GM21447 (cell line): ENCODE measurements around the gene PLVAP.

ENCODE experiments used
- ATAC-seq: cut with Tn5 transposase; IDR thresholded peaks from one replicate; pipeline ENCODE4 v1.9.1; 2021; ENCODE audit not compliant: unreplicated experiment

Gene PLVAP

GRCh38 chr19:17323300-17323963, 53.7 kb downstream of the PLVAP start:
- no peak for ATAC-seq

GRCh38 chr19:17322854-17323253, 54.3 kb downstream of the PLVAP start:
- ATAC-seq = no peak

- ATAC-seq = no peak
Observed at GRCh38 chr19:17321655-17322489, 55.3 kb downstream of the PLVAP start.

GRCh38 chr19:17320435-17320834, 56.7 kb downstream of the PLVAP start:
- no peak for ATAC-seq

GRCh38 chr19:17319473-17320238, 57.5 kb downstream of the PLVAP start:
- ATAC-seq = no peak

- no peak for ATAC-seq
Observed at GRCh38 chr19:17318966-17319365, 58.2 kb downstream of the PLVAP start.

GRCh38 chr19:17314007-17314593, 63.0 kb downstream of the PLVAP start:
- ATAC-seq = no peak

GRCh38 chr19:17312189-17313113, 64.7 kb downstream of the PLVAP start:
- no peak for ATAC-seq

GRCh38 chr19:17311455-17312188, 65.5 kb downstream of the PLVAP start:
- no peak for ATAC-seq

- ATAC-seq = no peak
Observed at GRCh38 chr19:17309965-17310461, 67.1 kb downstream of the PLVAP start.

- ATAC-seq = peak; percentile 64
Observed at GRCh38 chr19:17309198-17309964, 67.8 kb downstream of the PLVAP start, which contains the start of gene DDA1. TSS of gene DDA1 (plus strand) at chr19:17309563. CDS start at chr19:17309655, 92 bp downstream.

- ATAC-seq = no peak
Observed at GRCh38 chr19:17307876-17308377, 69.2 kb downstream of the PLVAP start.

GRCh38 chr19:17306285-17306714, 70.8 kb downstream of the PLVAP start:
- ATAC-seq = no peak

GRCh38 chr19:17305517-17306284, 71.4 kb downstream of the PLVAP start, which contains the start of gene MRPL34:
TSS of gene MRPL34 (plus strand) at chr19:17305872. CDS start at chr19:17305893, 21 bp downstream.
- ATAC-seq = peak; percentile 57

GRCh38 chr19:17305216-17305516, 72.0 kb downstream of the PLVAP start:
- ATAC-seq = no peak

GRCh38 chr19:17304386-17305215, 72.5 kb downstream of the PLVAP start:
- no peak for ATAC-seq

GRCh38 chr19:17303940-17304267, 73.2 kb downstream of the PLVAP start:
- no peak for ATAC-seq
